CD4-positive, alpha-beta T cell treated with Interleukin-17A for 1 hour (primary cell): ENCODE data around the gene FTO.

Source experiments
- DNase-seq: peaks from one replicate; pipeline ENCODE4 v3.0.0-alpha.2; 2020

Gene FTO

GRCh38 chr16:54062361-54063278, 358.7 kb downstream of the FTO start:
- DNase-seq, result no peak

GRCh38 chr16:54063279-54063773, 359.4 kb downstream of the FTO start:
- DNase-seq, result no peak

GRCh38 chr16:54066451-54067105, 362.6 kb downstream of the FTO start:
- DNase-seq, result no peak

GRCh38 chr16:54067322-54068065, 363.5 kb downstream of the FTO start:
- no peak for DNase-seq

- no peak for DNase-seq
Observed at GRCh38 chr16:54068212-54068611, 364.3 kb downstream of the FTO start.

- DNase-seq, result no peak
Observed at GRCh38 chr16:54069601-54070239, 365.8 kb downstream of the FTO start.

- no peak for DNase-seq
Observed at GRCh38 chr16:54070789-54071343, 366.9 kb downstream of the FTO start.

GRCh38 chr16:54071514-54071913, 367.6 kb downstream of the FTO start:
- no peak for DNase-seq

GRCh38 chr16:54072237-54072636, 368.3 kb downstream of the FTO start:
- no peak for DNase-seq

GRCh38 chr16:54073356-54073755, 369.4 kb downstream of the FTO start:
- DNase-seq, result no peak

GRCh38 chr16:54075446-54075845, 371.5 kb downstream of the FTO start:
- no peak for DNase-seq

- no peak for DNase-seq
Observed at GRCh38 chr16:54076006-54076504, 372.1 kb downstream of the FTO start.

GRCh38 chr16:54077050-54077821, 373.3 kb downstream of the FTO start:
- DNase-seq, result no peak

- DNase-seq, result no peak
Observed at GRCh38 chr16:54080524-54081008, 376.6 kb downstream of the FTO start.

- DNase-seq, result no peak
Observed at GRCh38 chr16:54086791-54087190, 382.8 kb downstream of the FTO start.

- no peak for DNase-seq
Observed at GRCh38 chr16:54090602-54091001, 386.6 kb downstream of the FTO start.

GRCh38 chr16:54093281-54093680, 389.3 kb downstream of the FTO start:
- DNase-seq, result no peak

GRCh38 chr16:54094641-54095040, 390.7 kb downstream of the FTO start:
- no peak for DNase-seq

GRCh38 chr16:54096607-54097006, 392.7 kb downstream of the FTO start:
- DNase-seq, result no peak

GRCh38 chr16:54097774-54098173, 393.8 kb downstream of the FTO start:
- no peak for DNase-seq

GRCh38 chr16:54098247-54098646, 394.3 kb downstream of the FTO start:
- DNase-seq, result no peak
